Body of pancreas (tissue), 4 donors: Measurements from ENCODE around the gene NECTIN4.

Experiments
- CTCF ChIP-seq, 7 experiments: fragments of 450-650 bp in 4 of 7; fragments of 200-600 bp in 3 of 7; sonication (generic) in 3 of 7; IDR thresholded peaks; one replicate each; pipeline ENCODE4 v1.5.1; 2016 to 2019; ENCODE audit warnings: antibody characterized with exemption in 7 of 7
- POLR2A ChIP-seq, 3 donors: fragments of 450-650 bp; IDR thresholded peaks; one replicate each; pipeline ENCODE4 v1.6.1; 2016; ENCODE audit warnings: antibody characterized with exemption in 3 of 3, mild to moderate bottlenecking in 2 of 3

GRCh38 chr1:161082483-161082882, 6.9 kb downstream of the NECTIN4 start:
- TF ChIP-seq CTCF (IDR thresholded peaks at IDR 0.05) (no peak), POLR2A (IDR thresholded peaks at IDR 0.05) (no peak)
